Measurements from ENCODE around the gene PIGZ.

PIGZ gene

GRCh38 chr3:197011780-197012539 lies 43.3 kb upstream of the PIGZ start:
- TF ChIP-seq CTCF (IDR thresholded peaks at IDR 0.05; ENCODE audit: low read depth, low read length): no peak
- no peak for DNase-seq (ENCODE audit: extremely low read depth, low read depth)

GRCh38 chr3:197010556-197011351 lies 42.1 kb upstream of the PIGZ start:
- TF ChIP-seq CTCF (IDR thresholded peaks at IDR 0.05; ENCODE audit: low read depth, low read length): no peak
- no peak for DNase-seq (ENCODE audit: extremely low read depth, low read depth)

- no peak for TF ChIP-seq CTCF (IDR thresholded peaks at IDR 0.05; ENCODE audit: low read depth, low read length)
- DNase-seq (ENCODE audit: extremely low read depth, low read depth): no peak
Measured at GRCh38 chr3:197009532-197010019, 40.9 kb upstream of the PIGZ start.

GRCh38 chr3:197008436-197009209 lies 40.0 kb upstream of the PIGZ start:
- no peak for TF ChIP-seq CTCF (IDR thresholded peaks at IDR 0.05; ENCODE audit: low read depth, low read length)
- DNase-seq (ENCODE audit: extremely low read depth, low read depth): no peak

- no peak for DNase-seq (ENCODE audit: extremely low read depth, low read depth)
- TF ChIP-seq CTCF (IDR thresholded peaks at IDR 0.05; ENCODE audit: low read depth, low read length): no peak
Measured at GRCh38 chr3:197007953-197008352, 39.3 kb upstream of the PIGZ start.

GRCh38 chr3:197007296-197007940 lies 38.8 kb upstream of the PIGZ start:
- DNase-seq (ENCODE audit: extremely low read depth, low read depth): no peak
- TF ChIP-seq CTCF (IDR thresholded peaks at IDR 0.05; ENCODE audit: low read depth, low read length): no peak

All from AG09319 (cell line).